ENCODE measurements around the gene PDS5A.

Gene PDS5A

GRCh38 chr4:39977489-39978377 is at the start of gene PDS5A:
TSS of gene PDS5A (minus strand) at chr4:39977911. CDS start at chr4:39976577, 1,334 bp downstream.
- peaks cover 8 to 35% of the 10 kb centered on the region in 2 experiments; a peak in 2 of 3 replicates for H3K36me3 ChIP-seq (ENCODE audit: control insufficient read depth in 2 of 2, insufficient read depth in 1 of 2, low read length in 2 of 2)
- no peaks in the 10 kb centered on the region for H3K4me1 ChIP-seq (ENCODE audit: control insufficient read depth, insufficient read depth, low read length)
- H3K27ac ChIP-seq (ENCODE audit: extremely low read depth, low read depth, low read length): peak within 1 kb of the TSS; percentile 84
- CTCF ChIA-PET: interaction anchor here (0.5 to 2.1 kb wide), 17 partner anchors 9 to 795 kb away, joined by 3 to 8 read pairs (median 3); partner anchors contain the start of gene N4BP2
- H3K9me3 ChIP-seq (ENCODE audit: control insufficient read depth, insufficient read depth, low read depth, low read length): no peaks in the 10 kb centered on the region
- peak within 1 kb of the TSS; percentile 77 for H3K4me3 ChIP-seq (ENCODE audit: low read depth, low read length)
- POLR2A ChIA-PET: interaction anchor here (0.6 kb wide), 1 partner anchor 455 kb away, joined by 3 read pairs; no protein-coding TSS in a partner anchor
- 0 out of 2 replicates have a peak, but pooled peaks have one; percentile 38 for TF ChIP-seq ZSCAN5A (tag by site-specific recombination; IDR thresholded peaks at IDR 0.05)
- no peak for TF ChIP-seq AEBP2 (tag by site-specific recombination; IDR thresholded peaks at IDR 0.05; ENCODE audit: borderline replicate concordance)
- no peak for TF ChIP-seq ZNF248 (tag by site-specific recombination; IDR thresholded peaks at IDR 0.05)
- TF ChIP-seq MYNN (tag by site-specific recombination; IDR thresholded peaks at IDR 0.05; ENCODE audit: borderline replicate concordance): no peak
- TF ChIP-seq ZNF747 (tag by site-specific recombination; IDR thresholded peaks at IDR 0.05): no peak
- no peak for TF ChIP-seq ZNF658 (tag by site-specific recombination; IDR thresholded peaks at IDR 0.05)
- TF ChIP-seq ZIC2 (tag by site-specific recombination; IDR thresholded peaks at IDR 0.05): no peak
- TF ChIP-seq ZNF169 (tag by site-specific recombination; IDR thresholded peaks at IDR 0.05): no peak
- peak; percentile 64 for TF ChIP-seq GLIS2 (tag by site-specific recombination; IDR thresholded peaks at IDR 0.05)
- peak; percentile 89 for TF ChIP-seq PBX3 (CRISPR knock-in tag; IDR thresholded peaks at IDR 0.05)
- peak; percentile 46; the same call in 1 of the 2 replicates for TF ChIP-seq KLF8 (tag by site-specific recombination; IDR thresholded peaks at IDR 0.05)
- TF ChIP-seq ZNF548 (tag by site-specific recombination; IDR thresholded peaks at IDR 0.05): no peak
- no peak for TF ChIP-seq SALL2 (tag by site-specific recombination; IDR thresholded peaks at IDR 0.05; ENCODE audit: borderline replicate concordance)
- TF ChIP-seq ZNF146 (tag by site-specific recombination; IDR thresholded peaks at IDR 0.05): 0 out of 2 replicates have a peak, but pooled peaks have one; percentile 6
- no peak for TF ChIP-seq ZNF837 (tag by site-specific recombination; IDR thresholded peaks at IDR 0.05)
- TF ChIP-seq ZNF561 (tag by site-specific recombination; IDR thresholded peaks at IDR 0.05; ENCODE audit: borderline replicate concordance): peak; percentile 86; the same call in 1 of the 2 replicates
- TF ChIP-seq RBAK (tag by site-specific recombination; IDR thresholded peaks at IDR 0.05): no peak
- no peak for TF ChIP-seq IKZF3 (tag by site-specific recombination; IDR thresholded peaks at IDR 0.05)
- peak; percentile 87 for TF ChIP-seq ZNF398 (tag by site-specific recombination; IDR thresholded peaks at IDR 0.05)
- TF ChIP-seq ZNF350 (tag by site-specific recombination; IDR thresholded peaks at IDR 0.05): no peak
- peak; percentile 20; the same call in 1 of the 2 replicates for TF ChIP-seq ZNF549 (tag by site-specific recombination; IDR thresholded peaks at IDR 0.05)
- no peak for TF ChIP-seq ZNF785 (tag by site-specific recombination; IDR thresholded peaks at IDR 0.05)
- no peak for TF ChIP-seq ZNF133 (tag by site-specific recombination; IDR thresholded peaks at IDR 0.05)
- peak; percentile 87 for TF ChIP-seq ZBTB8A (tag by site-specific recombination; IDR thresholded peaks at IDR 0.05)
- TF ChIP-seq ZNF121 (tag by site-specific recombination; IDR thresholded peaks at IDR 0.05): no peak
- no peak for TF ChIP-seq ZNF223 (tag by site-specific recombination; IDR thresholded peaks at IDR 0.05)
- no peak for TF ChIP-seq ZNF416 (tag by site-specific recombination; IDR thresholded peaks at IDR 0.05)
- TF ChIP-seq ZBTB21 (tag by site-specific recombination; IDR thresholded peaks at IDR 0.05): no peak
- TF ChIP-seq ZNF324 (tag by site-specific recombination; IDR thresholded peaks at IDR 0.05): 0 out of 2 replicates have a peak, but pooled peaks have one; percentile 42
- TF ChIP-seq ZBTB17 (tag by site-specific recombination; IDR thresholded peaks at IDR 0.05): peak; percentile 46; the same call in 1 of the 2 replicates
- no peak for TF ChIP-seq ZFP37 (tag by site-specific recombination; IDR thresholded peaks at IDR 0.05)
- TF ChIP-seq ZSCAN4 (tag by site-specific recombination; IDR thresholded peaks at IDR 0.05): no peak
